Posterior vena cava (tissue), 2 donors: Measurements from ENCODE around the gene OR52I2. TPM values are rescaled to one million over a fixed set of nuclear protein-coding genes. Genes with fewer than 3 reads are reported as not detected.

Experiments
- total RNA-seq, 2 donors: library from RNA; stranded (reverse); fragmentation: NEBNext Ultra II Directional; extraction: Animal tissue kit (Norgen Biotek cat#: 25700); gene quantifications; one replicate each; pipeline ENCODE4 v1.2.1, GENCODE V29; 2021
- donor health status: DM: yes; HTN: yes; CAD: no.
- donor health status: DM: yes; HTN: yes; CAD: no.

The OR52I2 gene
- total RNA-seq, 2 donors from 2014 or later, result not detected

Other genes with a start within 250 kb of the OR52I2 start
- gene OR52B4, start 213.4 kb upstream of the OR52I2 start, total RNA-seq, result not detected
- gene TRIM21, start 188.0 kb upstream of the OR52I2 start, total RNA-seq, result 10 to 100 TPM; 11.7 to 13.8 TPM
- not detected for gene OR52K2, start 132.4 kb upstream of the OR52I2 start, total RNA-seq
- gene OR52K1, start 99.1 kb upstream of the OR52I2 start, total RNA-seq, result not detected
- gene OR52M1, start 36.6 kb upstream of the OR52I2 start, total RNA-seq, result not detected
- gene OR52I1, start 12.3 kb downstream of the OR52I2 start, total RNA-seq, result not detected
- 1 to 10 TPM; 6.2 to 6.3 TPM for gene TRIM68, start 26.5 kb downstream of the OR52I2 start, total RNA-seq
- not detected for gene OR51D1, start 55.7 kb downstream of the OR52I2 start, total RNA-seq
- gene OR51E1, start 62.2 kb downstream of the OR52I2 start, total RNA-seq, result 1 to 10 TPM in 1 of 2 donors, under 1 TPM in 1; 0.67 to 1.0 TPM
- gene OR51E2, start 116.1 kb downstream of the OR52I2 start, total RNA-seq, result under 1 TPM; 0.23 to 0.57 TPM
- not detected for gene MMP26, start 123.0 kb downstream of the OR52I2 start, total RNA-seq
- gene OR51F1, start 188.2 kb downstream of the OR52I2 start, total RNA-seq, result not detected
- not detected for gene OR52R1, start 222.6 kb downstream of the OR52I2 start, total RNA-seq
- not detected for gene OR51F2, start 239.6 kb downstream of the OR52I2 start, total RNA-seq